GM12878 (cell line): ENCODE results near the gene NMRK2. TPM values are rescaled to one million over a fixed set of nuclear protein-coding genes. Genes with fewer than 3 reads are reported as not detected.

ENCODE experiments used
- CREM ChIP-seq: IDR thresholded peaks from 2 replicates; pipeline ENCODE4 v1.6.1; 2014; ENCODE audit warnings: antibody characterized with exemption, low read depth
- HCFC1 ChIP-seq: fragments of 150-350 bp; IDR thresholded peaks from 2 replicates; pipeline ENCODE4 v1.6.1; 2014; ENCODE audit warnings: low read length
- JUND ChIP-seq: IDR thresholded peaks from 2 replicates; pipeline ENCODE4 v1.6.1; 2012; ENCODE audit warnings: low read depth, mild to moderate bottlenecking, low read length, improper control_type of control experiment, moderate library complexity
- LARP7 ChIP-seq: fragments of 450-650 bp; IDR thresholded peaks from 2 replicates; pipeline ENCODE4 v1.6.1; 2017; ENCODE audit warnings: mild to moderate bottlenecking
- NR2F1 ChIP-seq: fragments of 450-650 bp; conservative IDR thresholded peaks from 2 replicates; pipeline ENCODE4 v1.6.1; 2017; ENCODE audit warnings: mild to moderate bottlenecking
- STAT3 ChIP-seq: IDR thresholded peaks from 2 replicates; pipeline ENCODE4 v1.6.1; 2011; ENCODE audit warnings: low read depth, low read length, improper control_type of control experiment
- SUZ12 ChIP-seq: fragments of 200-600 bp; sonication (generic); IDR thresholded peaks from one replicate; pipeline ENCODE4 v1.6.1; 2018; ENCODE audit warnings: antibody characterized with exemption, mild to moderate bottlenecking; ENCODE audit not compliant: unreplicated experiment
- TAF1 ChIP-seq: IDR thresholded peaks from 2 replicates; pipeline ENCODE4 v1.6.1; 2011; ENCODE audit warnings: mild to moderate bottlenecking, low read depth, low read length, borderline replicate concordance
- WRNIP1 ChIP-seq: IDR thresholded peaks from 2 replicates; pipeline ENCODE4 v1.6.1; 2011; ENCODE audit warnings: low read depth, low read length, improper control_type of control experiment, borderline replicate concordance
- ZBED1 ChIP-seq: IDR thresholded peaks from 2 replicates; pipeline ENCODE4 v1.6.1; 2016; ENCODE audit warnings: borderline replicate concordance
- polyA plus RNA-seq, 11 experiments: library from polyadenylated mRNA; depleted of rRNA in 4 of 11; unstranded in 6 of 11; stranded (reverse) in 5 of 11; fragments of >200 nt; fragmentation: Nextera tagmentation in 4 of 11; fragmentation: Illumina TruSeq in 1 of 11; extraction: Ambion mirVana in 4 of 11; extraction: Trizol in 1 of 11; gene quantifications; 1 replicate in 1 of 11; 2 replicates in 10 of 11; pipeline versions ENCODE4 v1.2.1 to v1.2.3, GENCODE V29; 2011 to 2016; ENCODE audit warnings: inconsistent platforms in 2 of 11, missing spikeins in 2 of 11, low read depth in 1 of 11
- total RNA-seq, 4 experiments: library from RNA; depleted of rRNA in 3 of 4; stranded (reverse); fragments of >200 nt in 3 of 4; fragmentation: Illumina TruSeq in 1 of 4; extraction: Trizol in 1 of 4; gene quantifications; 2 replicates each; pipeline versions ENCODE4 v1.2.1 to v1.2.3, GENCODE V29; 2013 to 2021
- TF ChIP-seq, protein P1 (sequence below): IDR thresholded peaks from 2 replicates; pipeline ENCODE4 v1.6.1; 2011; ENCODE audit warnings: borderline replicate concordance, low read depth, mild to moderate bottlenecking, moderate library complexity, low read length; ENCODE audit not compliant: insufficient read depth, poor library complexity, severe bottlenecking
- TF ChIP-seq, protein P2 (sequence below): fragments of 150-350 bp; IDR thresholded peaks from 2 replicates; pipeline ENCODE4 v1.6.1; 2014; ENCODE audit warnings: mild to moderate bottlenecking, low read depth, low read length
- TF ChIP-seq, protein P3 (sequence below): IDR thresholded peaks from 2 replicates; pipeline ENCODE4 v1.6.1; 2012; ENCODE audit warnings: mild to moderate bottlenecking, low read depth, low read length
- TF ChIP-seq, protein P4 (sequence below): fragments of 450-650 bp; IDR thresholded peaks from 2 replicates; pipeline ENCODE4 v1.6.1; 2017; ENCODE audit warnings: mild to moderate bottlenecking
- TF ChIP-seq, protein P5 (sequence below): fragments of 450-650 bp; IDR thresholded peaks from 2 replicates; pipeline ENCODE4 v1.6.1; 2016; ENCODE audit warnings: mild to moderate bottlenecking
- TF ChIP-seq, protein P6 (sequence below): IDR thresholded peaks from 2 replicates; pipeline ENCODE4 v1.6.1; 2011; ENCODE audit warnings: low read depth, mild to moderate bottlenecking, low read length, moderate library complexity, borderline replicate concordance; ENCODE audit errors: extremely low read depth

NMRK2 gene
- total and polyA plus RNA-seq, 10 of the 15 experiments (the other 5 are each of a cell fraction or from before 2014, with no cell fraction given) = 0.14 to 0.15 TPM; not detected in 8

DNA sequence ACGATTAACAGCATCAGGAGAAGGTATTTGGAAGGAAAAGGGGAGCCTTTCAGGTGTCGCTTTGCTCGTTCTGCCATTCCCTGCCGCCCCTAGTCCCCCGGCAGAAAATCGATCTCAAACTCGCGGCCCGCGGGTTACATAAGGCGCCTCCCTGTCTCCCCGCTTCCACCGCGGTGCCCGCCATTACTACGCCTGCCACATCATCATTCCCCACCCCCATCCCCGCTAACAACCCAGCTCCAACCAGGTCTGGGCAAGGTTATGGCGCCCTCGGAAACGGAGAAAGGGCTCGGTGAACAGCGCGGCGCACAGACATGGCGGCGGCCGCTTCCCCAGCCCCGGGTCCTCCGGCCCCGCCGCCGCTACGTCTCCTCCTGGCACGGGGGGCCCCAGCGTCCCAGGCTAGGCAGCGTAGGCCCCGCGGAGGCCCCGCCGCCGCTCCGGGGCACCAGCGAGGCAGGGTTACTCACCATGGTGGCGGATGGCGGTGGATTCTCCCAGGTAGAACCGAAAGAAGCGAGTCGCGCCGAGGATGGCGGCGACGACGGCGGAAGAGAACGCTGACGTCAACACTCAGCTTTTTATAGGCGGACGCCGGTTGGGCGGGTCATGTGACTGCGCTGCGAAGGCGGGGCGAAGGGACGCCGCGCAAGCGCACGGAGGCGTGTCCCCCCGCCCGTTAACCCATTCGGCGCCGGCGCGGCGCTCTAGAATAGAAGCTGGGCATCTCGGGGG is 52.2 kb downstream of the NMRK2 start, which contains the start of gene EEF2 (continued):
- TF ChIP-seq ZBED1 (peak; percentile 47; the same call in 1 of the 2 replicates), HCFC1 (peak; percentile 62), LARP7 (peak; percentile 99), TAF1 (peak; percentile 100), WRNIP1 (no peak), SUZ12 (no peak), NR2F1 (peak; percentile 65; the same call in 1 of the 2 replicates), CREM (peak; percentile 89), STAT3 (no peak), JUND (peak; percentile 87)
- TF ChIP-seq, protein P1, sequence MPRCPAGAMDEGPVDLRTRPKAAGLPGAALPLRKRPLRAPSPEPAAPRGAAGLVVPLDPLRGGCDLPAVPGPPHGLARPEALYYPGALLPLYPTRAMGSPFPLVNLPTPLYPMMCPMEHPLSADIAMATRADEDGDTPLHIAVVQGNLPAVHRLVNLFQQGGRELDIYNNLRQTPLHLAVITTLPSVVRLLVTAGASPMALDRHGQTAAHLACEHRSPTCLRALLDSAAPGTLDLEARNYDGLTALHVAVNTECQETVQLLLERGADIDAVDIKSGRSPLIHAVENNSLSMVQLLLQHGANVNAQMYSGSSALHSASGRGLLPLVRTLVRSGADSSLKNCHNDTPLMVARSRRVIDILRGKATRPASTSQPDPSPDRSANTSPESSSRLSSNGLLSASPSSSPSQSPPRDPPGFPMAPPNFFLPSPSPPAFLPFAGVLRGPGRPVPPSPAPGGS = no peak
- TF ChIP-seq, protein P2, sequence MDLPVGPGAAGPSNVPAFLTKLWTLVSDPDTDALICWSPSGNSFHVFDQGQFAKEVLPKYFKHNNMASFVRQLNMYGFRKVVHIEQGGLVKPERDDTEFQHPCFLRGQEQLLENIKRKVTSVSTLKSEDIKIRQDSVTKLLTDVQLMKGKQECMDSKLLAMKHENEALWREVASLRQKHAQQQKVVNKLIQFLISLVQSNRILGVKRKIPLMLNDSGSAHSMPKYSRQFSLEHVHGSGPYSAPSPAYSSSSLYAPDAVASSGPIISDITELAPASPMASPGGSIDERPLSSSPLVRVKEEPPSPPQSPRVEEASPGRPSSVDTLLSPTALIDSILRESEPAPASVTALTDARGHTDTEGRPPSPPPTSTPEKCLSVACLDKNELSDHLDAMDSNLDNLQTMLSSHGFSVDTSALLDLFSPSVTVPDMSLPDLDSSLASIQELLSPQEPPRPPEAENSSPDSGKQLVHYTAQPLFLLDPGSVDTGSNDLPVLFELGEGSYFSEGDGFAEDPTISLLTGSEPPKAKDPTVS = 0 out of 2 replicates have a peak, but pooled peaks have one; percentile 33
- TF ChIP-seq, protein P3, sequence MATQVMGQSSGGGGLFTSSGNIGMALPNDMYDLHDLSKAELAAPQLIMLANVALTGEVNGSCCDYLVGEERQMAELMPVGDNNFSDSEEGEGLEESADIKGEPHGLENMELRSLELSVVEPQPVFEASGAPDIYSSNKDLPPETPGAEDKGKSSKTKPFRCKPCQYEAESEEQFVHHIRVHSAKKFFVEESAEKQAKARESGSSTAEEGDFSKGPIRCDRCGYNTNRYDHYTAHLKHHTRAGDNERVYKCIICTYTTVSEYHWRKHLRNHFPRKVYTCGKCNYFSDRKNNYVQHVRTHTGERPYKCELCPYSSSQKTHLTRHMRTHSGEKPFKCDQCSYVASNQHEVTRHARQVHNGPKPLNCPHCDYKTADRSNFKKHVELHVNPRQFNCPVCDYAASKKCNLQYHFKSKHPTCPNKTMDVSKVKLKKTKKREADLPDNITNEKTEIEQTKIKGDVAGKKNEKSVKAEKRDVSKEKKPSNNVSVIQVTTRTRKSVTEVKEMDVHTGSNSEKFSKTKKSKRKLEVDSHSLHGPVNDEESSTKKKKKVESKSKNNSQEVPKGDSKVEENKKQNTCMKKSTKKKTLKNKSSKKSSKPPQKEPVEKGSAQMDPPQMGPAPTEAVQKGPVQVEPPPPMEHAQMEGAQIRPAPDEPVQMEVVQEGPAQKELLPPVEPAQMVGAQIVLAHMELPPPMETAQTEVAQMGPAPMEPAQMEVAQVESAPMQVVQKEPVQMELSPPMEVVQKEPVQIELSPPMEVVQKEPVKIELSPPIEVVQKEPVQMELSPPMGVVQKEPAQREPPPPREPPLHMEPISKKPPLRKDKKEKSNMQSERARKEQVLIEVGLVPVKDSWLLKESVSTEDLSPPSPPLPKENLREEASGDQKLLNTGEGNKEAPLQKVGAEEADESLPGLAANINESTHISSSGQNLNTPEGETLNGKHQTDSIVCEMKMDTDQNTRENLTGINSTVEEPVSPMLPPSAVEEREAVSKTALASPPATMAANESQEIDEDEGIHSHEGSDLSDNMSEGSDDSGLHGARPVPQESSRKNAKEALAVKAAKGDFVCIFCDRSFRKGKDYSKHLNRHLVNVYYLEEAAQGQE = peak; percentile 64
- TF ChIP-seq, protein P4, sequence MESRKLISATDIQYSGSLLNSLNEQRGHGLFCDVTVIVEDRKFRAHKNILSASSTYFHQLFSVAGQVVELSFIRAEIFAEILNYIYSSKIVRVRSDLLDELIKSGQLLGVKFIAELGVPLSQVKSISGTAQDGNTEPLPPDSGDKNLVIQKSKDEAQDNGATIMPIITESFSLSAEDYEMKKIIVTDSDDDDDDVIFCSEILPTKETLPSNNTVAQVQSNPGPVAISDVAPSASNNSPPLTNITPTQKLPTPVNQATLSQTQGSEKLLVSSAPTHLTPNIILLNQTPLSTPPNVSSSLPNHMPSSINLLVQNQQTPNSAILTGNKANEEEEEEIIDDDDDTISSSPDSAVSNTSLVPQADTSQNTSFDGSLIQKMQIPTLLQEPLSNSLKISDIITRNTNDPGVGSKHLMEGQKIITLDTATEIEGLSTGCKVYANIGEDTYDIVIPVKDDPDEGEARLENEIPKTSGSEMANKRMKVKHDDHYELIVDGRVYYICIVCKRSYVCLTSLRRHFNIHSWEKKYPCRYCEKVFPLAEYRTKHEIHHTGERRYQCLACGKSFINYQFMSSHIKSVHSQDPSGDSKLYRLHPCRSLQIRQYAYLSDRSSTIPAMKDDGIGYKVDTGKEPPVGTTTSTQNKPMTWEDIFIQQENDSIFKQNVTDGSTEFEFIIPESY = no peak
- TF ChIP-seq, protein P5, sequence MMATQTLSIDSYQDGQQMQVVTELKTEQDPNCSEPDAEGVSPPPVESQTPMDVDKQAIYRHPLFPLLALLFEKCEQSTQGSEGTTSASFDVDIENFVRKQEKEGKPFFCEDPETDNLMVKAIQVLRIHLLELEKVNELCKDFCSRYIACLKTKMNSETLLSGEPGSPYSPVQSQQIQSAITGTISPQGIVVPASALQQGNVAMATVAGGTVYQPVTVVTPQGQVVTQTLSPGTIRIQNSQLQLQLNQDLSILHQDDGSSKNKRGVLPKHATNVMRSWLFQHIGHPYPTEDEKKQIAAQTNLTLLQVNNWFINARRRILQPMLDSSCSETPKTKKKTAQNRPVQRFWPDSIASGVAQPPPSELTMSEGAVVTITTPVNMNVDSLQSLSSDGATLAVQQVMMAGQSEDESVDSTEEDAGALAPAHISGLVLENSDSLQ = no peak; the same call in 1 of the 2 replicates
- TF ChIP-seq, protein P6, sequence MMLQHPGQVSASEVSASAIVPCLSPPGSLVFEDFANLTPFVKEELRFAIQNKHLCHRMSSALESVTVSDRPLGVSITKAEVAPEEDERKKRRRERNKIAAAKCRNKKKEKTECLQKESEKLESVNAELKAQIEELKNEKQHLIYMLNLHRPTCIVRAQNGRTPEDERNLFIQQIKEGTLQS = peak; percentile 82; the same call in 1 of the 2 replicates
